SIG-M5 treated with dmso at 0.1 percent for 504 hours (cell line): ENCODE data around the gene COL5A1.

Experiments used
- DNase-seq: peaks from one replicate; lab custom pipeline; 2025; ENCODE audit not compliant: unreplicated experiment; lab: John Stamatoyannopoulos, UW

COL5A1 gene

GRCh38 chr9:134809826-134810225 lies 168.2 kb downstream of the COL5A1 start:
- no peak for DNase-seq

DNA sequence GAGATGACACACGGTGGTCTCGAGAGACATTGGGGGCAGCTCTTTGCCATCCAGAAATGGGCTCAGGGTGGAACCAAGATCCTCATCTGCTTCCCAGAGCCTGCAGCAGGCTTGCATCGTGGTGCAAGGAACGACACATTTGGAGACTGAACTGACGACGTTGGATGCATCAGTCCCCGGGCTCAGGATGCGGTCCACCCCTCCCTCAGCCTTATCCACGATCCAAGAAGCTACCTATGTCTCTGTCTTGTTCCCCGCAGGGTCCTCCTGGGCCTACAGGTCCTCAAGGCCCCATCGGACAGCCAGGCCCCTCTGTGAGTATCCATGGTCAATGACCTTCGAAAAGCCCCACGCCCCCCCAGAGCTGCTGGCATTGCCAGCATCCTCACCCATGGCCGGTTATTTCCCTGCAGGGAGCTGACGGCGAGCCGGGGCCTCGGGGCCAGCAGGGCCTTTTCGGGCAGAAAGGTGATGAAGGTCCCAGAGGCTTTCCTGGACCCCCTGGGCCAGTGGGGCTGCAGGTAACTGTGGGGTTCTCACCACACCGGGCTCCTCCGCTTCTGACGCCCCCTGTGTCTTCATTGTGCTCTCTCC lies 169.6 kb downstream of the COL5A1 start:
- DNase-seq: no peak

DNA sequence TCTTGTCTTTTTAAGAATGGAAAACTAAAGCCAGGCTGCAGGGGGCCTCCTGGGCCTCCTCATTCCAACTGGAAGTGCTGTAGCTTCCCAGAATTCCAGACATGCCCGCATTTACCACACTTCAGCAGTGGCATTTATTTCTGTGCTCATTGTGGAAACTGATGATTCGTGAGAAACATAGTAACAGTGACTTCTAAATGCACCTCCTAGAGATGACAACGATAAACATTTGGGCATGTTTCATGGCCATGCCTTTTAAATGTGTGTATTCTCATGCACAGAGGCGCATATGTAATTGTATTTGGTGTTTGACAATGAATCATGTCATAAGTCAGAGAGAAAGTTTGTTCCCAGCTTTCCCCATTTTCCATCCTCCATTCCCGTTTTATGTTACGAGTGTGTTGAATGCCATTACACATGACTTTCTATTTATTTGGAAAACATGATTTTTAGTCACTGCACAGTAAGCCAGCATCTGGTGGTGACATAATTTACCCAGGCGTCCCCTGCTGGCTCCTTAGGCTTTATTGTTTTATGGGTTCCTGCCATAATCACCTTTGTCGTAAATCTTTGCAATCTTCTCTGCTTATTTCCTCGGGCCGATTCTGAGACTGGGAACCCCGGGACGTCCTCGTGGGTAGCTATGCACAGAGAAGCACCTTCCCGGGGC lies 170.2 kb downstream of the COL5A1 start:
- DNase-seq: no peak

GRCh38 chr9:134812343-134812673 lies 170.7 kb downstream of the COL5A1 start:
- DNase-seq: no peak

DNA sequence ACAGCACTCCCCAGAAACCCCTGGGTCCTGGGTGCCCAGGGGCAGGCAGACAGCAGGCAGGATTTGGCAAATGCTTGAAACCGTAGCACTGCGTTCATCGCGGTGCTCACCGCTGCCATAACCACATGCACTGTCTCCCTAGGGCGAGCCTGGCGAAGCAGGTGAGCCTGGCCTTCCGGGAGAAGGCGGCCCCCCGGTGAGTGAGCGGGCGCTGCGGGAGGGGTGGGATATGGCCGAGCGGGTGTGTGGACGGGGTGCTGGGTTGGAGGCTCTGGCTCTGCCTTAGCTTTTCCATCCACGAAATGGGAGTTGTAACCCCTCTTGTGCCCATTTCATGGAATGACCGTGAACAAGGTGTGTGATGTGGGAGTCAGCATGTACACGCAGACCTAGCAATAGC lies 172.2 kb downstream of the COL5A1 start:
- DNase-seq: no peak

DNA sequence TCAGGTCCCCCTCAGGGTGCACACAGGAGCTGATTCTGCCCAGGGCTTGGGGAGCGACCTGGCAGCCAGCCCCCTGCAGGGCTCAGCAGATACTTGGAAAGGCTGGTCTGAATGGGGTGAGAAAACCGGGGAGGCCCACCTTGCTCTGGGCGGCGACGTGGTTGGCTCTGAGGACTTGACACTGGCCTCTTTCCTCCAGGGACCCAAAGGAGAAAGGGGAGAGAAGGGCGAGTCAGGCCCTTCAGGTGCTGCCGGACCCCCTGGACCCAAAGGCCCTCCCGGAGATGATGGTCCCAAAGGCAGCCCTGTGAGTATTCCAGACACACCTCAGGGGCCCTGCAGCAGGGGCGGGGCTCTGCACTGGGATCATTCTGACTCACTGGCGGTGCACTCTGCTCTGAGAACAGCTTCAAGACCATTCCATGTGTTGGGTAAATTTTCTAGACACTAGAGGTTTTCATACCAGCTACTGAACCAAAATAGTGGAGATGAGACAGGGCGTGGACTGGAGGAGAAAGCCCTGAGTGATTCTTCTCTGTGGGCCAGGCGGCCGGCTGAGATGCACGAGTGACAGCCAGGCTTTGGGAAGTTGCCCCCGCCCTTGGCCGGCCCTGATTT lies 173.1 kb downstream of the COL5A1 start:
- no peak for DNase-seq

- DNase-seq: no peak
These were observed 174.0 kb downstream of the COL5A1 start for GRCh38 chr9:134815435-134816214.

GRCh38 chr9:134816264-134816663 lies 174.7 kb downstream of the COL5A1 start:
- no peak for DNase-seq

DNA sequence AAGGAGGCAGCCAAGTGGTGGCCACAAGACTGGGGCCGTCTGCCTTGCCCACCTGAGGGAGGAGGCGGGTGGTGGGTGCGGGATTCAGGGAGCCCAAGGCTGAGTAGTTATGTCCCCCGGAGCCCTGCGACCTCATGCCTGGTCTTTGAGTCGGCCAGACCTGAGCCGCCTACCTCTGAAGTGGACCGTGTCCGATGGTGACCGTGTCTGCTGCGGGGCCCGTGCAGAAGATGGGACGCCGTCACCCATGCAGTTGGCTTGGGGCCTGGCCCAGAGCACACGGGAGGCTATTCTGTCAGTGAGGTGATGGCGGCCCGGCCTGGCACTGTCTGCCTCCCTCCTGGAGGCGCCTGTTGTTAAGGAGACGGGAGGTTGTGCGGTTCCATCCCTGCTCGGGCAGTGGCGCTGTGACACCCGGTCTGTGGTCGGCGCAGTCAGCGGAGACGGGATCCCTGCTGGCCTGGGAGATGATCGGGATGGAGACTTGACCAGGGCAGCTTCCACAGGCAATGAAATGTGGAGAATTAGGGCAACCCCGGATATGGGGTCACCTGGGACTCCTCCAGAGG lies 176.5 kb downstream of the COL5A1 start:
- DNase-seq: no peak

- no peak for DNase-seq
These were observed 177.0 kb downstream of the COL5A1 start for GRCh38 chr9:134818591-134818990.

DNA sequence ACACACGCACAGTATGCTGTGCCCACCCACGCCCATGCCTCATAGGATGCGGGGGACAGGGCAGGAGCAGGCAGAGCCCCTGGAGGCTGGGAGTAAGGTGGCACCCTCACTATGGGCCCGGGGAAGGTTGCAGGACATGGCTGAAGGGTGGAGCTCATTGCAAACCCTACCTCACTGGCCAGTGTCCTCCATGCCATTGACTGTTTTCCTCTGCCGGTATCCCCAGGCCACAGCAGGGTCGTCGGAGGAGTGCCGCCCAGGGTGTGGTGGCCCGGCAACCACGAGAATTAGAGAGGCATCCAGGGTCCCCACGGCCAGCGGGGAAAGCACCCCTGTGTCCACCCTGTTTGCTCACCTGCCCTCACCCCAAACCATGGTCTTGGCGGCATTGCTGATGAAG lies 179.3 kb downstream of the COL5A1 start:
- DNase-seq: no peak

DNA sequence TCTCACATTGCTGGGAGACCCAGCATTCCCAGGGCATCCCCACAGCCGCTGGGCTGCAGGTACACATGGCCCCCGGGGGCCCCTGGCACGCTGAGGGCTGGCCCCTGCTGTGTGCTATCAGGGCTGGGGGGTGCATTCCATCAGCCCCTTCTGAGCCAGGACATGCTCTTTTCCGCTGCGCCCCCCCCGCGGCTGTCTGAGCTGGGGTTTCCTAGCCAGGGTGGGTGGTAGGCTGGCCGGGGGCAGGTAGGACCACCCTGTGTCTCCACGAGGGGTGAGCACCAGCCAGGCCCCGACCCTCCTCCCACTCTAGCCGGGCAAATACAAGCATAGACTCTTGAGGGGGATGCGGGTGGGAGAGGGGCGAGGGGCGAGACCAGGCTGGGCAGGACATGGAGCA lies 180.9 kb downstream of the COL5A1 start:
- DNase-seq: no peak

GRCh38 chr9:134823623-134824022 lies 182.0 kb downstream of the COL5A1 start:
- no peak for DNase-seq

DNA sequence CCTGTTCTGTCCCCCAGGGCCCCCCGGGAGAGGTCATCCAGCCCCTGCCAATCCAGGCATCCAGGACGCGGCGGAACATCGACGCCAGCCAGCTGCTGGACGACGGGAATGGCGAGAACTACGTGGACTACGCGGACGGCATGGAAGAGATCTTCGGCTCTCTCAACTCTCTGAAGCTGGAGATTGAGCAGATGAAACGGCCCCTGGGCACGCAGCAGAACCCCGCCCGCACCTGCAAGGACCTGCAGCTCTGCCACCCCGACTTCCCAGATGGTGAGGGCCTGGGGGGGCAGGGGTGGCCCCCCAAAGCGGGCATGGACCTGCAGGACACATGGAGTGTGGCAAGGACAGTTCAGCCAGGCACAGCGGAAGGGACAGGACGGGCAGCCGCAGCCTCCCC lies 183.0 kb downstream of the COL5A1 start:
- no peak for DNase-seq

- DNase-seq: no peak
These were observed 183.4 kb downstream of the COL5A1 start for GRCh38 chr9:134825025-134825424.

GRCh38 chr9:134826336-134827285 lies 185.0 kb downstream of the COL5A1 start:
- DNase-seq: no peak

DNA sequence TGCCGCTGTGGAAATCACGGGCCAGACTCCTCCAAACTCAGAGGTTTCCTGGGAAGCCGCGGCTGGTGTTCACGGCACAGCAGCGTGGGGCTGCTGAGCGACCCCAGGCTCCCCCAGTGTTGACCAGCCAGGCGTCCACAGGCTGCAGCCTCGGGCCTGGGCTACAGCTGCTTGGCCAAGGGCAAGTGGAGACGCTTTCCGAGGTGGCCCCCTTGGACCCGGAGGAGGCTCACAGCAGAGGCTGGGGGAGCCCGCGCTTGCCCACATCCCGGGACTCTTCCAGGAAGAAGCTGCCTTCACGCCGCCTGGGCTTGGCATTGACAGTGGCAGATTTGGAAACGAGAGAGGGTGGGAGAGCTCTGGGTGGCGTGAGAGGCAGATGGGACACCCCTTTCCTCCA lies 186.0 kb downstream of the COL5A1 start:
- DNase-seq: no peak

GRCh38 chr9:134827993-134828392 lies 186.4 kb downstream of the COL5A1 start:
- no peak for DNase-seq

GRCh38 chr9:134828892-134829291 lies 187.3 kb downstream of the COL5A1 start:
- DNase-seq: no peak

DNA sequence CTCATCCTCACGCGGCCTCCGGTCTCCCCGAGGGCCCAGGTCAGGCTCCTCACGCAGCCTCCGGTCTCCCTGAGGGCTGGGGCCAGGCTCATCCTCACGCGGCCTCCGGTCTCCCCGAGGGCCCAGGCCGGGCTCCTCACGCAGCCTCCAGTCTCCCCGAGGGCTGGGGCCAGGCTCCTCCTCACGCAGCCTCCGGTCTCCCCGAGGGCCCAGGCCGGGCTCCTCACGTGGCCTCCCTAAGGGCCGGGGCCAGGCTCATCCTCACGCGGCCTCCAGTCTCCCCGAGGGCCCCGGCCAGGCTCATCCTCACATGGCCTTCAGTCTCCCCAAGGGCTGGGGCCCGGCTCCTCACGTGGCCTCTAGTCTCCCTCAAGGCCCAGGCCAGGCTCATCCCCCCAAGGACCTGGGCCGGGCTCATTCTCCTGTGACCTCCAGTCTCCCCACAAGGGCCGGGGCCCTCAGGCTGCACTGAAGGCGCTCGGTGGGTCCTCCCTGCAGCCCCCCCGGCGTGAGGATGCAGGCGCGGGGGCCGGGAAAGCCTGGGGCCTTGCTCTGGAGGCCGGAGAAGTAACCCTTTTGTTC lies 187.8 kb downstream of the COL5A1 start:
- DNase-seq: no peak
